Neural progenitor cell (in vitro differentiated cells): ENCODE results near the gene DGKD. TPM values are rescaled to one million over a fixed set of nuclear protein-coding genes. Genes with fewer than 3 reads are reported as not detected.
"Not testable (repeated sequence)": the region's sequence is repeated elsewhere in the genome, so short reads cannot be mapped to it uniquely, and the experiment has no call there.

Source experiments
- DNase-seq: peaks from one replicate; pipeline ENCODE4 v3.0.0-alpha.2; 2016; ENCODE audit warnings: low spot score
- H2AFZ ChIP-seq: fragments of 200-600 bp; sonication (generic); replicated peaks from 2 replicates; pipeline ENCODE4 v1.6.1; 2016; ENCODE audit warnings: antibody characterized with exemption
- H3F3A ChIP-seq: fragments of 200-600 bp; sonication (generic); 2 replicates; pipeline ENCODE4 v1.6.1; 2016; ENCODE audit warnings: antibody characterized with exemption, low read depth
- H3K27ac ChIP-seq: fragments of 200-600 bp; sonication (generic); 2 replicates; pipeline ENCODE4 v1.5.1; 2016; ENCODE audit warnings: mild to moderate bottlenecking
- H3K27me3 ChIP-seq: fragments of 200-600 bp; sonication (generic); 2 replicates; pipeline ENCODE4 v1.6.1; 2016; ENCODE audit warnings: mild to moderate bottlenecking, moderate library complexity
- H3K36me3 ChIP-seq: fragments of 200-600 bp; sonication (generic); 2 replicates; pipeline ENCODE4 v1.5.1; 2016
- H3K4me1 ChIP-seq: fragments of 200-600 bp; sonication (generic); 2 replicates; pipeline ENCODE4 v1.6.1; 2016; ENCODE audit warnings: mixed run types
- H3K4me2 ChIP-seq: fragments of 200-600 bp; sonication (generic); 2 replicates; pipeline ENCODE4 v1.6.1; 2016
- H3K4me3 ChIP-seq: fragments of 200-600 bp; sonication (generic); 2 replicates; pipeline ENCODE4 v1.5.1; 2016
- H3K79me2 ChIP-seq: fragments of 200-600 bp; sonication (generic); 2 replicates; pipeline ENCODE4 v1.6.1; 2016; ENCODE audit warnings: low read depth
- H3K9ac ChIP-seq: fragments of 200-600 bp; sonication (generic); 2 replicates; pipeline ENCODE4 v1.6.1; 2016
- H3K9me3 ChIP-seq: fragments of 200-600 bp; sonication (generic); 2 replicates; pipeline ENCODE4 v1.5.1; 2016; ENCODE audit warnings: low read depth
- H4K20me1 ChIP-seq: fragments of 200-600 bp; sonication (generic); 2 replicates; pipeline ENCODE4 v1.6.1; 2016; ENCODE audit warnings: low read depth
- H3K27ac Mint-ChIP-seq: 3 replicates; pipeline ENCODE4 v1.8.0; 2021; ENCODE audit warnings: mixed read lengths
- H3K27me3 Mint-ChIP-seq: 2 replicates; pipeline ENCODE4 v1.8.0; 2022; ENCODE audit warnings: low read depth, mild to moderate bottlenecking, inconsistent platforms, moderate library complexity, mixed read lengths; ENCODE audit not compliant: insufficient read depth
- H3K36me3 Mint-ChIP-seq: 3 replicates; pipeline ENCODE4 v1.8.0; 2021; ENCODE audit warnings: mixed read lengths
- H3K4me1 Mint-ChIP-seq: 3 replicates; pipeline ENCODE4 v1.8.0; 2021; ENCODE audit warnings: mixed read lengths
- H3K4me3 Mint-ChIP-seq: 3 replicates; pipeline ENCODE4 v1.8.0; 2021; ENCODE audit warnings: mild to moderate bottlenecking, moderate library complexity, mixed read lengths
- H3K9me3 Mint-ChIP-seq: 3 replicates; pipeline ENCODE4 v1.8.0; 2020; ENCODE audit warnings: mixed read lengths
- CTCF ChIP-seq: fragments of 200-600 bp; sonication (generic); IDR thresholded peaks from 2 replicates; pipeline ENCODE4 v1.5.1; 2017; ENCODE audit warnings: antibody characterized with exemption, mild to moderate bottlenecking
- EZH2 ChIP-seq: fragments of 200-600 bp; sonication (generic); IDR thresholded peaks from 2 replicates; pipeline ENCODE4 v1.6.1; 2017; ENCODE audit warnings: antibody characterized with exemption, mild to moderate bottlenecking, moderate library complexity
- EZH2phosphoT487 ChIP-seq: fragments of 200-600 bp; sonication (generic); IDR thresholded peaks from 2 replicates; pipeline ENCODE4 v1.6.1; 2017; ENCODE audit warnings: antibody characterized with exemption
- total RNA-seq: library from RNA; depleted of rRNA; stranded (reverse); fragments of >200 nt; gene quantifications from 2 replicates; pipeline ENCODE4 v1.2.3, GENCODE V29; 2015; ENCODE audit warnings: low replicate concordance

Gene DGKD
- total RNA-seq, 1 donor from 2014 or later, result 10.9 TPM

DNA sequence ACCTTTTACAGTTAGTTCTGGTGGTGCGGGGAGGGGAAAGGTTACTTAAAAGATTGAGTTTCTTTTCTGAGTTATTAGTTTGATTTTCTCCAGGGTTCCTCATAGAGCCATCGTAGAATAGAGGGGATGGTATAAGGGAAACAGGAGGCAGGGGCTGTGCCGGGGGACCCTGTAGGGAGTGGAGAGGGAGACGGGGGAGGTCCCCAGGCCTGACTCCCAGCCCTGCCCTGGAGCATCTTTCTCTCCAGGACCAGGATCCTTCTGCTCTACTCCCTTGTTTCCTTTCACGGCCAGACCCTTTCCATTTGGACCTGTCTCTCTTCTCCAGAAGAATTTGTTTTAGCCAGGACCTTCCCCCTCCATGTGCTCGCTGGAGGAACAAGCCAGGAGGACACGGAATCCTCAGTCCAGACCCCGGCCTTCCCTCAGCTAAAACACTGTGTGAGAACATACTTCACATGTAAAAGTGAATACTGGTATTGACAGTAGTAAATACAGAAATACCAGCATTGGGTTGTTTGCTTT is 35.4 kb downstream of the DGKD start:
- H3K4me1 Mint-ChIP-seq, result peaks cover 24% of the 10 kb centered on the region
- H3K79me2 ChIP-seq, result no peaks in the 10 kb centered on the region
- H3K27ac Mint-ChIP-seq, result no peak overlapping the region
- H3K9ac ChIP-seq, result no peak overlapping the region
- H3K9me3 Mint-ChIP-seq, result no peaks in the 10 kb centered on the region
- no peak overlapping the region for H3K4me3 Mint-ChIP-seq
- no peak overlapping the region for H2AFZ ChIP-seq
- H3K9me3 ChIP-seq, result no peaks in the 10 kb centered on the region
- DNase-seq, result no peak
- no peaks in the 10 kb centered on the region for H3F3A ChIP-seq
- no peak for TF ChIP-seq EZH2
- TF ChIP-seq CTCF, result no peak
- no peak for TF ChIP-seq EZH2phosphoT487
- H3K36me3 Mint-ChIP-seq, result peaks cover 7% of the 10 kb centered on the region
- peaks cover 2% of the 10 kb centered on the region for H3K27me3 Mint-ChIP-seq
- no peak overlapping the region for H3K27ac ChIP-seq
- H3K4me3 ChIP-seq, result no peak overlapping the region
- no peaks in the 10 kb centered on the region for H4K20me1 ChIP-seq
- H3K27me3 ChIP-seq, result no peaks in the 10 kb centered on the region
- H3K4me1 ChIP-seq, result peaks cover 11% of the 10 kb centered on the region
- H3K36me3 ChIP-seq, result no peaks in the 10 kb centered on the region
- H3K4me2 ChIP-seq, result no peak overlapping the region

DNA sequence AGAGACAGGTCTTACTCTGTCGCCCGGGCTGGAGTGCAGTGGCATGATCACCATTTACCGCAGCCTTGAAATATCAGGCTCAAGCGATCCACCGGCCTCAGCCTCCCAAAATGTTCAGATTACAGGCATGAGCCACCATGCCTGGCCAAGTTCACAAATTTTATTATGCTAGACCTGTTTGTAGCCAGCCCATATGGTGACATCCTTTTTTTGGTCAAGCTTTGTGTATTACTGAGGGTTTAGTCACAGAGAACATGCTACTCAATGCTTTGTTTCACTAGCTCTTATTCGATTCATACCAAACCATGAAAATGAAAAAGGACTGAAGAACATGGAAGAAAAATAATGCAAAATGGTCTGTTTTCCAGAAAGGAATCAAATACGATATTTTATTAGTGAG is 41.4 kb downstream of the DGKD start:
- Histone ChIP-seq H3K4me3 (no peak overlapping the region), H3K4me2 (no peak overlapping the region), H3K79me2 (no peaks in the 10 kb centered on the region), H3K9me3 (no peaks in the 10 kb centered on the region), H3K36me3 (no peaks in the 10 kb centered on the region), H3K4me1 (peaks cover 8% of the 10 kb centered on the region), H3K27ac (no peak overlapping the region), H4K20me1 (no peaks in the 10 kb centered on the region), H2AFZ (no peak overlapping the region), H3F3A (no peaks in the 10 kb centered on the region), H3K27me3 (no peaks in the 10 kb centered on the region), H3K9ac (no peak overlapping the region)
- H3K9me3 Mint-ChIP-seq, result peaks cover 3% of the 10 kb centered on the region
- H3K36me3 Mint-ChIP-seq, result peaks cover 17% of the 10 kb centered on the region
- peaks cover 7% of the 10 kb centered on the region for H3K27me3 Mint-ChIP-seq
- DNase-seq, result no peak
- no peak overlapping the region for H3K4me3 Mint-ChIP-seq
- H3K27ac Mint-ChIP-seq, result no peak overlapping the region
- H3K4me1 Mint-ChIP-seq, result peaks cover 10% of the 10 kb centered on the region
- TF ChIP-seq EZH2 (no peak), CTCF (no peak), EZH2phosphoT487 (no peak)

DNA sequence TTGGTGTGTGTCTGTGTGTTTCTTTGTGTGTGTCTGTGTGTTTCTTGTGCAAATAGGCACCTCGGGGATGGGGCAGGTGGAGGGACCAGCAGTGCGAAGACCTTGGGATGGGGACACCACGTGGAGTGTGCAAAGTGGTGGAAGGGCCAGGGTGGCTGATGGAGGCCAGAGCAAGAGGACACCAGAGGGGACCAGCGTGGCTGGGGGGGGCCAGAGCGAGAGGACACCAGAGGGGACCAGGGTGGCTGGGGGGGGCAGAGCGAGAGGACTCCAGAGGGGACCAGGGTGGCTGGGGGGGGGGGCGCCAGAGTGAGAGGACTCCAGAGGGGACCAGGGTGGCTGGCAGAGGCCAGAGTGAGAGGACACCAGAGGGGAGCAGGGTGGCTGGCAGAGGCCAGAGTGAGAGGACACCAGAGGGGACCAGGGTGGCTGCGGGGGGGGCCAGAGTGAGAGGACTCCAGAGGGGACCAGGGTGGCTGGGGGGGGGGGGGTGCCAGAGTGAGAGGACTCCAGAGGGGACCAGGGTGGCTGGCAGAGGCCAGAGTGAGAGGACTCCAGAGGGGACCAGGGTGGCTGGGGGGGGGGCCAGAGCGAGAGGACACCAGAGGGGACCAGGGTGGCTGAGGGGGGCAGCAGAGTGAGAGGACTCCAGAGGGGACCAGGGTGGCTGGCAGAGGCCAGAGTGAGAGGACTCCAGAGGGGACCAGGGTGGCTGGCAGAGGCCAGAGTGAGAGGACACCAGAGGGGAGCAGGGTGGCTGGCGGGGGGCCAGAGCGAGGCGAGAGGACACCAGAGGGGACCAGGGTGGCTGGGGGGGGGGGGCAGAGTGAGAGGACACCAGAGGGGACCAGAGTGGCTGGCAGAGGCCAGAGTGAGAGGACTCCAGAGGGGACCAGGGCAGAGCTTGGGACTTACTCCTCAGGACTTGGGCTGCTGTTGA is 42.7 kb downstream of the DGKD start:
- H3K4me3 ChIP-seq, DNase-seq, H4K20me1 ChIP-seq, H3K9ac ChIP-seq, H3K27me3 Mint-ChIP-seq, H3K9me3 Mint-ChIP-seq, H3K79me2 ChIP-seq, H3K4me1 ChIP-seq, H3K4me1 Mint-ChIP-seq, H2AFZ ChIP-seq, H3F3A ChIP-seq, H3K9me3 ChIP-seq, H3K27ac ChIP-seq, H3K36me3 ChIP-seq, H3K4me2 ChIP-seq, H3K27me3 ChIP-seq, H3K4me3 Mint-ChIP-seq: not testable (repeated sequence)
- Mint-ChIP-seq H3K36me3 (peaks cover 19% of the 10 kb centered on the region), H3K27ac (peak overlapping the region; percentile 78)
